Measurements from ENCODE around the gene TUBA3E.
"Not testable (repeated sequence)": the region's sequence is repeated elsewhere in the genome, so short reads cannot be mapped to it uniquely, and the experiment has no call there.

The TUBA3E gene

DNA sequence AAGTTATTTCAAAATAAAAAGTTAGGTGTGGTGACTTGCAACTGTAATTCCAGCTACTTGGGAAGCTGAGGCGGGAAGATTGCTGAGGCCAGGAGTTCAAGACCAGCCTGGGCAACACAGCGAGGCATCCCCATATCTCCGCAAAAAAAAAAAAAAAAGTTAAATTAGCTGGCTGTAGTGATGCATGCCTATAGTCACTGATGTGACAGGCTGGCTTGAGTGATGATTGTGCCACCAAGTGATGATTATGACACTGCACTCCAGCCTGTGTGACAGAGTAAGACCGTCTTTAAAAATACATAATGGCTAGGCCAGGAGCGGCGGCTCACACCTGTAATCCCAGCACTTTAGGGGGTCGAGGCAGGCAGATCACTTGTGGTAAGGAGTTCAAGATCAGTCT lies 28.3 kb downstream of the TUBA3E start:
- no peak for TF ChIP-seq CTCF (IDR thresholded peaks at IDR 0.05; ENCODE audit: low read depth, low read length)
- DNase-seq (ENCODE audit: extremely low read depth, low read depth) = no peak

DNA sequence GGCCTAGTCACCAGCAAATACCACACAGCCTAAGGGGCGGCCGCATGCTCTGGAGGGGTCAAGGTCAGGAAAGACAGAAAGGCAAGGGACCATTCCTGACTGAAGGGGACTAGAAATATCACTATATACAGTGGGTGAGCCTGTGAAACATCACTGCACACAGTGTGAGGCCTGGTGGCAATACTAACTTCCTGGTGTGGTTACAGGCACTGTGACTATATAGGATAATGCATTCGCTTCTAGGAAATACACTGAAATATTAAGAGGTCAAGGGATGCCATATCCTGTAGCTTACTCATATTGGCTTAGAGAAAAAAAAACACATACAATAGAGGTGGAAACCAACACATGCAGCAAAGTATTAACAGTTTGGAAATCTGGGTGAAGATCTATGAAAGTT lies 29.1 kb downstream of the TUBA3E start:
- not testable (repeated sequence) for DNase-seq (ENCODE audit: extremely low read depth, low read depth)

GRCh38 chr2:130166611-130167010 lies 31.6 kb downstream of the TUBA3E start:
- DNase-seq (ENCODE audit: extremely low read depth, low read depth) = not testable (repeated sequence)

DNA sequence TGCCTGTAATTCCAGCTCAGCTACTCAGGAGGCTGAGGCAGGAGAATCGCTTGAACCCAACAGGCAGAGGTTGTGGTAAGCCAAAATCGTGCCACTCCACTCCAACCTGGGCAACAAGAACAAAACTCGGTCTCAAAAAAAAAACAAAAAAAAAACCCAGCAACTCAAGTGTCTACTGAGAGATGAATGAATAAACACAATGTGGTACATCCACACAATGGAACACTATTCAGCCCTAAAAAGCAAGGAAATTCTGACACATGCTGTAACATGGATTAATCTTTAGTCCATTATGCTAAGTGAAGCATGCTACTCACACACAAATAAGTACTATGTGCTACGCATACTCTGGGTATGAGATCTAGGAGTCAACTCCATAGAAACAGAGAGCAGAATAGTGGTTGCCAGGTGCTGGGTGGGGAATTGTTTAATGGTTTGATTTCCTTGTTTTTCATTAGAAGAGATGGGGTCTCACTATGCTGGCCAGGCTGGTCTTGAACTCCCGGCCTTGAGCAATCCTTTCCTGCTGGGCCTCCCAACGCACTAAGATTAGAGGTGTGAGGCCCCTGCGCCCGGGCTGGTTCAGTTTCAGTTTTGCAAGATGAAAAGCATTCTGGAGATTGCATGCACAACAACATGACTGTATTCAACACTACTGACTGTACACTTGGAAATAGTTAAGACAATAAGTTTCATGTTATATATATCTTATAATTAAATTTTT lies 32.8 kb downstream of the TUBA3E start:
- no peak for TF ChIP-seq CTCF (IDR thresholded peaks at IDR 0.05; ENCODE audit: low read depth, low read length)
- DNase-seq (ENCODE audit: extremely low read depth, low read depth) = no peak

GRCh38 chr2:130162968-130163367 lies 35.3 kb downstream of the TUBA3E start:
- DNase-seq (ENCODE audit: extremely low read depth, low read depth) = no peak
- TF ChIP-seq CTCF (IDR thresholded peaks at IDR 0.05; ENCODE audit: low read depth, low read length) = no peak

GRCh38 chr2:130162486-130162885 lies 35.8 kb downstream of the TUBA3E start:
- DNase-seq (ENCODE audit: extremely low read depth, low read depth) = not testable (repeated sequence)

- DNase-seq (ENCODE audit: extremely low read depth, low read depth) = not testable (repeated sequence)
Observed at GRCh38 chr2:130160838-130161705, 37.2 kb downstream of the TUBA3E start.

GRCh38 chr2:130160131-130160530 lies 38.1 kb downstream of the TUBA3E start:
- TF ChIP-seq CTCF (IDR thresholded peaks at IDR 0.05; ENCODE audit: low read depth, low read length) = no peak

DNA sequence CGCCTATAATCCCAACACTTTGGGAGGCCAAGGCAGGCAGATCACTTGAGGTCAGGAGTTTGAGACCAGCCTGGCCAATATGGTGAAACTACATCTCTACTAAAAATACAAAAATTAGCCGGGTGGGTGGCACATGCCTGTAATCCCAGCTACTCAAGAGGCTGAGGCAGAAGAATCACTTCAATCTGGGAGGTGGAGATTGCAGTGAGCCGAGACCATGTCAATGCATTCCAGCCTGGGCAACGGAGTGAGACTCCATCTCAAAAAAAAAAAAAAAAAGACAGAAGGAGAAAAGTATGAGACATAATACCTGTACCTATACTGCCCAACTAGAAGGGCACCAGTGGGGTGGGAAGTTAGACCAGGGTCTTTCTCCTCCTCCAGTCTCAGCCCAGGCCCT lies 38.9 kb downstream of the TUBA3E start:
- DNase-seq (ENCODE audit: extremely low read depth, low read depth) = not testable (repeated sequence)

More at GRCh38 chr2:130160131-130160530, 38.1 kb downstream of the TUBA3E start:
- DNase-seq (ENCODE audit: extremely low read depth, low read depth) = no peak

DNA sequence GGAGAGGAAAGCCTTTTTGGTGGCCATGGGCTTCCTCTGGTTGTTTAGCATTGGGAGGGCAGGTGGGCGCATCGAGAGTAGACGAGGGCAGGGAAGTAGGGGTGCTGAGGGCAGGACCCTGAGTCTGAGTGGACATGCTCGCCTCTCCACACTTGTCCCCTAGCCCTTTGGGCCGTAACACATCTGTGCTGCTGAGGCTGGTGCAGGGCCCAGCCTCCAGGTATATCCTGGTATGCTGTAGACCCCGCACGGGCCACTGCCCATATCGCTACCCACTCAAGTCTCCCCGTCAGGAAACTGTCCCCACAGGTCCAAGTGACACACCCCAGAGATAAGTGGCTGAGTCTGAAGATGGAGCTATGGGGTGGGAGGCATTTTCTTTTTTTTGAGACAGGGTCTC lies 39.6 kb downstream of the TUBA3E start:
- no peak for DNase-seq (ENCODE audit: extremely low read depth, low read depth)
- no peak for TF ChIP-seq CTCF (IDR thresholded peaks at IDR 0.05; ENCODE audit: low read depth, low read length)

- DNase-seq (ENCODE audit: extremely low read depth, low read depth) = not testable (repeated sequence)
Observed at GRCh38 chr2:130157825-130158514, 40.3 kb downstream of the TUBA3E start.

DNA sequence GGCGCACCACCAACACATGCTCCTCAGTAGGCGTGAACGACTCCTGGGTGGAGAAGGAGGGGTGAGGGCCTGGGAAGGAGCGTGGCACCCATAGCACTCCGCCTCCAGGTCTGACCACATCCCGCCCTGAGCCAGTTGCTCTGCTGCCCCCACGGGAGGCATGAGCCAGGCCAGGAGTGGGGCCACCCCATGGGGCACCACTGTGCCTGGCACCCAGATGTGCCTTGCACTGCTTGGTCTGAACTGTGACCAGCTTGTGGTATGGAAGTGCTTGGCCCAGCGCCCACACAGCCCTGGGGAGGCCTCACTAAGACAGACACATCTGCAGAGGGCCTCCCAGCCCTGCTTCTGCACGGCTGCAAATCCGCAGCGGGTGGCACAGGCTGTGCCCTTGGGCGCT lies 40.9 kb downstream of the TUBA3E start:
- DNase-seq (ENCODE audit: extremely low read depth, low read depth) = not testable (repeated sequence)

Data from AG09319 (cell line).